Measurements from ENCODE around the gene THBS2. TPM values are rescaled to one million over a fixed set of nuclear protein-coding genes. Genes with fewer than 3 reads are reported as not detected.
"Not testable (repeated sequence)": the region's sequence is repeated elsewhere in the genome, so short reads cannot be mapped to it uniquely, and the experiment has no call there.

The THBS2 gene
- total RNA-seq, 4 donors from 2014 or later = 3.6 to 7.7 (median 4.8) TPM

GRCh38 chr6:169185011-169185521, 68.6 kb downstream of the THBS2 start:
- H3K9me3 ChIP-seq = no peaks in the 10 kb centered on the region
- H3K4me1 ChIP-seq = no peaks in the 10 kb centered on the region
- no peaks in the 10 kb centered on the region for H3K36me3 ChIP-seq
- H3K27me3 ChIP-seq = no peaks in the 10 kb centered on the region
- no peak for TF ChIP-seq POLR2A (IDR thresholded peaks at IDR 0.05)
- TF ChIP-seq, protein P1, sequence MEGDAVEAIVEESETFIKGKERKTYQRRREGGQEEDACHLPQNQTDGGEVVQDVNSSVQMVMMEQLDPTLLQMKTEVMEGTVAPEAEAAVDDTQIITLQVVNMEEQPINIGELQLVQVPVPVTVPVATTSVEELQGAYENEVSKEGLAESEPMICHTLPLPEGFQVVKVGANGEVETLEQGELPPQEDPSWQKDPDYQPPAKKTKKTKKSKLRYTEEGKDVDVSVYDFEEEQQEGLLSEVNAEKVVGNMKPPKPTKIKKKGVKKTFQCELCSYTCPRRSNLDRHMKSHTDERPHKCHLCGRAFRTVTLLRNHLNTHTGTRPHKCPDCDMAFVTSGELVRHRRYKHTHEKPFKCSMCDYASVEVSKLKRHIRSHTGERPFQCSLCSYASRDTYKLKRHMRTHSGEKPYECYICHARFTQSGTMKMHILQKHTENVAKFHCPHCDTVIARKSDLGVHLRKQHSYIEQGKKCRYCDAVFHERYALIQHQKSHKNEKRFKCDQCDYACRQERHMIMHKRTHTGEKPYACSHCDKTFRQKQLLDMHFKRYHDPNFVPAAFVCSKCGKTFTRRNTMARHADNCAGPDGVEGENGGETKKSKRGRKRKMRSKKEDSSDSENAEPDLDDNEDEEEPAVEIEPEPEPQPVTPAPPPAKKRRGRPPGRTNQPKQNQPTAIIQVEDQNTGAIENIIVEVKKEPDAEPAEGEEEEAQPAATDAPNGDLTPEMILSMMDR (IDR thresholded peaks at IDR 0.05 in 4 of 5, conservative IDR thresholded peaks at IDR 0.05 in 1 of 5) = no peak
- intact Hi-C loops (cut with DNase I; ENCODE audit: low total_unique reads) (no loop called here), in situ Hi-C loops (cut with MboI; ENCODE audit: low sequenced_read_pairs in 4 of 4) (no loop called here)
- H3K4me3 ChIP-seq = no peak overlapping the region
- H3K27ac ChIP-seq = no peak overlapping the region
- no peak for ATAC-seq
- no peak for DNase-seq

- ATAC-seq = no peak
- TF ChIP-seq, protein P1 (IDR thresholded peaks at IDR 0.05 in 4 of 5, conservative IDR thresholded peaks at IDR 0.05 in 1 of 5) = no peak
- TF ChIP-seq POLR2A (IDR thresholded peaks at IDR 0.05) = no peak
- in situ Hi-C loops (cut with MboI; ENCODE audit: low sequenced_read_pairs in 4 of 4) = no loop called here
Measured at GRCh38 chr6:169184419-169184818, 69.2 kb downstream of the THBS2 start.

DNA sequence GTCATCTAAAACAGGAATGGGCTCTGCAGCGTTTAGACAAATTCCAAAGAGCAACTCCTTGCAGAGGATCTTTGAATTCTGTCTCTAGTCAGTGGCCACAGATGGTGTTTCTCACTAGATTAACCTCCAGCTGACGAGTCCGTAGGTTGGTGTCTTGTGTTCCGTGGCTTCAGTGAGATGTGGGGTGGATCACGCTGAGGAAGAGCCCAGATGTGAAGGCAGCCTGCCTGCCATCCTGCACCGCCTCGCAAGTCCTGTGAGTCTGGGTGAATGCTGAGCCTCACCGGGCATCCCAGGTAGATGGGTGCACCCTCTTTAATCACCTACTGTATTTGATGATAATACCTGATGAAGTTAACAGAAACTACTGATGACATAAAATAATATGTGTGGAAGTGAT, 70.4 kb downstream of the THBS2 start:
- Histone ChIP-seq H3K36me3 (no peaks in the 10 kb centered on the region), H3K9me3 (no peaks in the 10 kb centered on the region), H3K27me3 (no peaks in the 10 kb centered on the region), H3K4me1 (no peaks in the 10 kb centered on the region), H3K4me3 (no peak overlapping the region), H3K27ac (no peak overlapping the region)
- intact Hi-C loops (cut with DNase I; ENCODE audit: low total_unique reads) = no loop called here
- ATAC-seq (no peak), DNase-seq (no peak)
- TF ChIP-seq, protein P1 (IDR thresholded peaks at IDR 0.05 in 4 of 5, conservative IDR thresholded peaks at IDR 0.05 in 1 of 5) = no peak
- no peak for TF ChIP-seq POLR2A (IDR thresholded peaks at IDR 0.05)
- in situ Hi-C loops (cut with MboI; ENCODE audit: low sequenced_read_pairs in 4 of 4) = no loop called here

More at GRCh38 chr6:169184419-169184818, 69.2 kb downstream of the THBS2 start:
- Histone ChIP-seq H3K27me3 (no peaks in the 10 kb centered on the region), H3K36me3 (no peaks in the 10 kb centered on the region), H3K4me3 (no peak overlapping the region), H3K27ac (no peak overlapping the region), H3K9me3 (no peaks in the 10 kb centered on the region), H3K4me1 (no peaks in the 10 kb centered on the region)
- intact Hi-C loops (cut with DNase I; ENCODE audit: low total_unique reads) = no loop called here
- DNase-seq = no peak

GRCh38 chr6:169179831-169180230, 73.8 kb downstream of the THBS2 start:
- H3K27ac ChIP-seq; H3K36me3 ChIP-seq; H3K27me3 ChIP-seq; ATAC-seq; DNase-seq; H3K9me3 ChIP-seq; in situ Hi-C loops (cut with MboI; ENCODE audit: low sequenced_read_pairs in 4 of 4); H3K4me3 ChIP-seq; intact Hi-C loops (cut with DNase I; ENCODE audit: low total_unique reads); H3K4me1 ChIP-seq: not testable (repeated sequence)

DNA sequence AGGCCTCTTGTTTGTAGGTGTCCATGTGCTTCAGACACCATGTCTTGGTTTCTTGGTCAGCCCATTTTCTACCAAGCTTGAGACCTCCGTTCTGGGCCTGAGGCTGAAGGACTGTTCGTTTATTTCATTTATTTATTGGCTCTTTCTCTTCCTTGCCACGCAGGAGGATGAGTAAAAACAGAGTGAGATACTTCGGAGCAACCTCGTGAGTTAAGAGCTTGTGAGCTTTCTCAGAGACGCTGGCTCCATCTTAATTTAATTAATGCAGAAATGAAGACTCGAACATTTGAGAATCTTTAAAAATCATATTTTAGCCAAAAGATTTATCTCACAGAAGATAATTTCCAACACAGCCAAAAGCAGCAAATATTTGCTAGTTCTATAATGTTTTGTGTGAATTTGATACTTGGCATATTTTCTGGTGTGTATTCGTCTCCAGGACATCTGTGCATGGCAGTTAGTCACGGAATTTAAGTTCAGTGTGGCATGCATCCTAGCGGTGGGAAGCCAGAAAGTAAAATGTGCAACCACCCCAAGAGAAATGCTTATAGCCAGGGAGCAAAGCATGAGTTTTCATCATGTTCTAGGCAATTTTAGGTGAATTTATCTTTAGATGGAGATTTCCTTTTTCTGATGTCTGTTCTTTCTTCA, 76.0 kb downstream of the THBS2 start:
- DNase-seq = no peak
- Histone ChIP-seq H3K27me3 (no peaks in the 10 kb centered on the region), H3K9me3 (no peaks in the 10 kb centered on the region), H3K36me3 (no peaks in the 10 kb centered on the region), H3K4me1 (no peaks in the 10 kb centered on the region), H3K27ac (no peak overlapping the region), H3K4me3 (no peak overlapping the region)
- intact Hi-C loops (cut with DNase I; ENCODE audit: low total_unique reads) = no loop called here
- in situ Hi-C loops (cut with MboI; ENCODE audit: low sequenced_read_pairs in 4 of 4) = no loop called here
- ATAC-seq = no peak
- TF ChIP-seq POLR2A (IDR thresholded peaks at IDR 0.05) = no peak
- TF ChIP-seq, protein P1 (IDR thresholded peaks at IDR 0.05 in 4 of 5, conservative IDR thresholded peaks at IDR 0.05 in 1 of 5) = no peak
